HepG2 (cell line): Measurements from ENCODE around the gene FGD4. TPM values are rescaled to one million over a fixed set of nuclear protein-coding genes. Genes with fewer than 3 reads are reported as not detected.

ENCODE experiments used
- ATF2 ChIP-seq: sonication (generic); formaldehyde crosslinking; IDR thresholded peaks from 2 replicates; pipeline ENCODE4 v1.4.0; 2020; ENCODE audit warnings: missing genetic modification reagents
- CBFB ChIP-seq: sonication (generic); formaldehyde crosslinking; IDR thresholded peaks from 2 replicates; pipeline ENCODE4 v1.4.0; 2020; ENCODE audit warnings: missing genetic modification reagents
- CSRNP1 ChIP-seq: sonication (generic); formaldehyde crosslinking; IDR thresholded peaks from 2 replicates; pipeline ENCODE4 v1.8.1; 2023; ENCODE audit warnings: mild to moderate bottlenecking, missing genetic modification reagents
- GPBP1L1 ChIP-seq: sonication (generic); formaldehyde crosslinking; IDR thresholded peaks from 2 replicates; pipeline ENCODE4 v1.5.0; 2020; ENCODE audit warnings: mild to moderate bottlenecking, missing genetic modification reagents
- HINFP ChIP-seq: sonication (generic); formaldehyde crosslinking; IDR thresholded peaks from 2 replicates; pipeline ENCODE4 v1.4.0; 2020; ENCODE audit warnings: low read depth, mild to moderate bottlenecking, missing genetic modification reagents
- HNRNPH1 ChIP-seq: fragments of 200-400 bp; formaldehyde crosslinking; optimal IDR thresholded peaks from 2 replicates; pipeline ENCODE3; 2017; ENCODE audit warnings: mild to moderate bottlenecking, low read depth, low read length
- KDM5A ChIP-seq: fragments of 200-600 bp; sonication (generic); IDR thresholded peaks from 2 replicates; pipeline ENCODE4 v1.7.0; 2018; ENCODE audit warnings: antibody characterized with exemption, mild to moderate bottlenecking, low read length, borderline replicate concordance
- KDM5B ChIP-seq: sonication (generic); formaldehyde crosslinking; IDR thresholded peaks from 2 replicates; pipeline ENCODE4 v1.4.0; 2020; ENCODE audit warnings: missing genetic modification reagents, mild to moderate bottlenecking, borderline replicate concordance
- MLXIP ChIP-seq: sonication (generic); formaldehyde crosslinking; IDR thresholded peaks from 2 replicates; pipeline ENCODE4 v1.9.0; 2021; ENCODE audit warnings: missing genetic modification reagents, borderline replicate concordance
- SOX6 ChIP-seq, 2 experiments: fragments of 450-650 bp in 1 of 2; sonication (generic) in 1 of 2; formaldehyde crosslinking in 1 of 2; IDR thresholded peaks; 2 replicates each; pipeline versions ENCODE4 v1.4.0 to v1.6.1; 2017 to 2020; ENCODE audit warnings: antibody characterized with exemption in 1 of 2, mild to moderate bottlenecking in 1 of 2, missing genetic modification reagents in 1 of 2
- SRSF9 ChIP-seq: fragments of 200-400 bp; formaldehyde crosslinking; IDR thresholded peaks from 2 replicates; pipeline ENCODE4 v1.6.1; 2018; ENCODE audit warnings: borderline replicate concordance, mild to moderate bottlenecking, low read depth, low read length; ENCODE audit not compliant: insufficient read depth, poor library complexity, severe bottlenecking
- ZNF292 ChIP-seq: sonication (generic); formaldehyde crosslinking; IDR thresholded peaks from 2 replicates; pipeline ENCODE4 v1.8.1; 2022; ENCODE audit warnings: mild to moderate bottlenecking, low read depth, missing genetic modification reagents, borderline replicate concordance
- ZNF513 ChIP-seq: sonication (generic); formaldehyde crosslinking; conservative IDR thresholded peaks from 2 replicates; pipeline ENCODE4 v1.5.0; 2020; ENCODE audit warnings: missing genetic modification reagents
- ZNF589 ChIP-seq: sonication (generic); formaldehyde crosslinking; conservative IDR thresholded peaks from 2 replicates; pipeline ENCODE4 v1.8.0; 2022; ENCODE audit warnings: mild to moderate bottlenecking, moderate library complexity, missing genetic modification reagents
- ZNF629 ChIP-seq: sonication (generic); formaldehyde crosslinking; conservative IDR thresholded peaks from 2 replicates; pipeline ENCODE4 v1.5.0; 2020; ENCODE audit warnings: missing genetic modification reagents
- ZNF660 ChIP-seq: sonication (generic); formaldehyde crosslinking; IDR thresholded peaks from 2 replicates; pipeline ENCODE4 v1.5.1; 2020; ENCODE audit warnings: mild to moderate bottlenecking, low read depth, missing genetic modification reagents, borderline replicate concordance
- polyA plus RNA-seq, 8 experiments: library from polyadenylated mRNA; depleted of rRNA in 3 of 8; stranded (reverse) in 7 of 8; unstranded in 1 of 8; fragments of >200 nt; fragmentation: Illumina TruSeq in 4 of 8; extraction: Trizol in 4 of 8; gene quantifications; 2 replicates each; pipeline versions ENCODE4 v1.2.1 to v1.2.3, GENCODE V29; 2011 to 2016; ENCODE audit warnings: low read depth in 4 of 8, missing spikeins in 1 of 8, mixed read lengths in 1 of 8; ENCODE audit not compliant: insufficient read depth in 1 of 8
- total RNA-seq, 5 experiments: library from RNA; depleted of rRNA; stranded (reverse); fragments of >200 nt; fragmentation: Illumina TruSeq; extraction: Trizol; gene quantifications; 2 replicates each; pipeline ENCODE4 v1.2.3, GENCODE V29; 2016; ENCODE audit warnings: low read depth in 1 of 5

Gene FGD4
- total and polyA plus RNA-seq, 2 of the 13 experiments (the other 11 are each of a cell fraction or from before 2014, with no cell fraction given), result 4.6 to 6.6 TPM

- TF ChIP-seq ATF2 (no peak; the same call in 1 of the 2 replicates), HNRNPH1 (no peak), KDM5B (CRISPR knock-in tag) (peak; percentile 91), MLXIP (no peak), SRSF9 (no peak), HINFP (CRISPR knock-in tag) (peak; percentile 77), GPBP1L1 (CRISPR knock-in tag) (no peak), ZNF589 (CRISPR knock-in tag) (no peak), KDM5A (peak; percentile 64; the same call in 1 of the 2 replicates), ZNF513 (CRISPR knock-in tag) (no peak), ZNF629 (CRISPR knock-in tag) (no peak), ZNF292 (CRISPR knock-in tag) (no peak), SOX6 (IDR thresholded peaks at IDR 0.05) (no peak), SOX6 (CRISPR knock-in tag; IDR thresholded peaks at IDR 0.05) (peak; percentile 42; the same call in 1 of the 2 replicates), CBFB (CRISPR knock-in tag) (peak; percentile 76), ZNF660 (CRISPR knock-in tag) (no peak), CSRNP1 (CRISPR knock-in tag) (0 out of 2 replicates have a peak, but pooled peaks have one; percentile 76)
Observed at GRCh38 chr12:32679091-32679919, 279.9 kb downstream of the FGD4 start, which contains the start of gene DNM1L (continued).
